ENCODE data around the gene MSI2.
A peak's percentile ranks its signal among the peaks of the same experiment; 100 is the strongest.

MSI2 gene

DNA sequence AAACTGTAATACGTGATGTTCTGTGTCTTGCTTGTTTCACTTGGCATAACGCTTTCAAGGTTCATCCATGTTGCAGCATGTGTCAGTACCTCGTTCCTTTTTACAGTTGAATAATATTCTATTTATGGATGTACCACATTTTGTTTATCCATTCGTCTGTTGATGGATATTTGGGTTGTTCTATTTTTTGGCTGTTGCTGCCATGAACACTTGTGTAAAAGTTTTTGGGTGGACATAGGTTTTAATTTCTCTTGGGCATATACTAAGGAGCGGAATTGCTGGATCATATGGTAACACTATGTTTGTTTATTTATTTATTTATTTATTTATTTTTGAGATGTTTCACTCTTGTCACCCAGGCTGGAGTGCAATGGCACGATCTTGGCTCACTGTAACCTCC, 137.0 kb downstream of the MSI2 start:
- no peak overlapping the region for H2BK120ac ChIP-seq (ENCODE audit: low read depth, low read length)
- no peak overlapping the region for H3K9ac ChIP-seq (ENCODE audit: low read length)
- no peak overlapping the region for H3K18ac ChIP-seq (ENCODE audit: low read length)
- H3K79me1 ChIP-seq (ENCODE audit: low read length) = peaks cover 19% of the 10 kb centered on the region
- H3K4ac ChIP-seq (ENCODE audit: low read depth, low read length) = no peak overlapping the region
- H2AK5ac ChIP-seq (ENCODE audit: low read length) = no peak overlapping the region
- no peak overlapping the region for H4K8ac ChIP-seq (ENCODE audit: low read depth, low read length)
- no peak overlapping the region for H4K5ac ChIP-seq (ENCODE audit: low read length)
- no peak overlapping the region for H3K27ac ChIP-seq (ENCODE audit: low read depth, low read length)
- H2BK15ac ChIP-seq (replicated peaks; ENCODE audit: low read depth) = no peak overlapping the region
- no peak overlapping the region for H2BK5ac ChIP-seq (ENCODE audit: low read length)
- H3K36me3 ChIP-seq (ENCODE audit: control insufficient read depth, insufficient read depth, low read length) = no peaks in the 10 kb centered on the region
- no peak overlapping the region for H3K23ac ChIP-seq (ENCODE audit: low read length)
- no peaks in the 10 kb centered on the region for H3K27me3 ChIP-seq (ENCODE audit: insufficient read depth, low read length, poor library complexity)
- no peak overlapping the region for H3K56ac ChIP-seq (ENCODE audit: low read length)
- peaks cover 16% of the 10 kb centered on the region for H3K4me1 ChIP-seq (ENCODE audit: control insufficient read depth, low read depth, low read length)
- WGBS (ENCODE audit: extremely low coverage, insufficient coverage, low lambda C conversion rate) = no CpG with 5 or more reads among the region's 6 CpGs
- H3K4me2 ChIP-seq (ENCODE audit: low read length) = no peak overlapping the region
- DNase-seq = no peak
- H3K79me2 ChIP-seq (ENCODE audit: control insufficient read depth, insufficient read depth, low read length) = peaks cover 2% of the 10 kb centered on the region
- H3K4me3 ChIP-seq (ENCODE audit: low read length) = no peak overlapping the region

DNA sequence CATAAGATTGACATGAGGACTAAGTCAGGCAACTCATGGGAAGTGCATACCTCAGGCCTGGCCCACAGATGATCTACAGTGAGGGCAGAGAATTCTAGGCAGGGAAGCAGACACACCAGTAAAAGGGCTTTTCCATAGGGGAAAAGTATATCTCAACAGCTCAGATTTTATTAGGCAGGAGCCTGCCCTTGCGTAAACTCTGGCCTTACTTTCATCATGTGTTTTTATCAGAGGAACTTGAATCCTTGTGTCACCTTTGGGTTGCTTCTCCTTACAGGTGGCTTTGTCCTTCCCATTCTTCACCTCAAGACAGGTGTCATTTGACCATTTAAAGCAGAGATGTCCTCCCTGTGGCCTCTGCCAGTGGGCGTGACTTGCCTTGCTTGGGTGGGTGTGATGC, 138.1 kb downstream of the MSI2 start:
- no peak overlapping the region for H4K8ac ChIP-seq (ENCODE audit: low read depth, low read length)
- no peaks in the 10 kb centered on the region for H3K36me3 ChIP-seq (ENCODE audit: control insufficient read depth, insufficient read depth, low read length)
- H3K79me1 ChIP-seq (ENCODE audit: low read length) = peaks cover 19% of the 10 kb centered on the region
- H3K18ac ChIP-seq (ENCODE audit: low read length) = no peak overlapping the region
- H3K4me2 ChIP-seq (ENCODE audit: low read length) = no peak overlapping the region
- H3K27me3 ChIP-seq (ENCODE audit: insufficient read depth, low read length, poor library complexity) = no peaks in the 10 kb centered on the region
- no CpG with 5 or more reads among the region's 2 CpGs for WGBS (ENCODE audit: extremely low coverage, insufficient coverage, low lambda C conversion rate)
- DNase-seq = no peak
- no peak overlapping the region for H4K5ac ChIP-seq (ENCODE audit: low read length)
- H2BK120ac ChIP-seq (ENCODE audit: low read depth, low read length) = no peak overlapping the region
- no peak overlapping the region for H3K4ac ChIP-seq (ENCODE audit: low read depth, low read length)
- no peak overlapping the region for H3K4me3 ChIP-seq (ENCODE audit: low read length)
- H3K27ac ChIP-seq (ENCODE audit: low read depth, low read length) = no peak overlapping the region
- no peak overlapping the region for H3K56ac ChIP-seq (ENCODE audit: low read length)
- peaks cover 16% of the 10 kb centered on the region for H3K4me1 ChIP-seq (ENCODE audit: control insufficient read depth, low read depth, low read length)
- no peak overlapping the region for H3K23ac ChIP-seq (ENCODE audit: low read length)
- H2AK5ac ChIP-seq (ENCODE audit: low read length) = no peak overlapping the region
- no peak overlapping the region for H2BK5ac ChIP-seq (ENCODE audit: low read length)
- H3K79me2 ChIP-seq (ENCODE audit: control insufficient read depth, insufficient read depth, low read length) = peaks cover 2% of the 10 kb centered on the region
- no peak overlapping the region for H2BK15ac ChIP-seq (replicated peaks; ENCODE audit: low read depth)
- no peak overlapping the region for H3K9ac ChIP-seq (ENCODE audit: low read length)

DNA sequence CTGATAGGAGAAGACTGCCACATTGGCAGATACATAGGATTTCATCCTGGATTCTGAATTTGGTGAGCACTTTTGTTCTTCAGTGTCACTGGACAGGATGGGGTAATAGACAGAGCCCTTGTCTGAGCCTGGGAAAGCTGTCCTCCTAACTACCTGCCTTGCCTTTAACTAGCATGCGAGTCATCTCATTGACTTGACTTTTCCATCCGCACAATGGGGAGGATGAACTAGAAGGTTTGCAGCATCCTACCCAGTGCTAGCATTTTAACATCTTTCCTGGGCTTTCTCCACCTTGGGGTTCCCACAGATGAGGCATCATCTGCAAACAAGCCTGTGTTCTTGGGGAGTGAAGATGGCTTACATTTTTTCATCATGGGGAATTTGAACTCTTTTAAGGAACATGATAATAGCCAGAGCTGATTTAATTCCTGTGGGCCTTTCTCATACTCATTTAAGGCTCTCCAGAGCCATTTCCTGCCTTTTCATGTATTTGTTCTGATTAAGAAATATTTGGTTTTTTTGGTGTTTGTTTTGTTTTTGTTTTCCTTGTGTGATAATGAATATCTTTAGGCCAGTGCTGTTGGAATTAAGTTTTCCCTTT, 139.5 kb downstream of the MSI2 start:
- Histone ChIP-seq H3K4ac (ENCODE audit: low read depth, low read length) (no peak overlapping the region), H3K36me3 (ENCODE audit: control insufficient read depth, insufficient read depth, low read length) (no peaks in the 10 kb centered on the region), H4K8ac (ENCODE audit: low read depth, low read length) (no peak overlapping the region), H3K18ac (ENCODE audit: low read length) (no peak overlapping the region), H3K23ac (ENCODE audit: low read length) (no peak overlapping the region), H3K9ac (ENCODE audit: low read length) (no peak overlapping the region), H2BK15ac (replicated peaks; ENCODE audit: low read depth) (no peak overlapping the region), H3K56ac (ENCODE audit: low read length) (no peak overlapping the region), H4K5ac (ENCODE audit: low read length) (no peak overlapping the region), H2AK5ac (ENCODE audit: low read length) (no peak overlapping the region), H3K4me2 (ENCODE audit: low read length) (no peak overlapping the region), H3K79me2 (ENCODE audit: control insufficient read depth, insufficient read depth, low read length) (peaks cover 2% of the 10 kb centered on the region), H3K27me3 (ENCODE audit: insufficient read depth, low read length, poor library complexity) (no peaks in the 10 kb centered on the region), H3K4me1 (ENCODE audit: control insufficient read depth, low read depth, low read length) (peaks cover 11% of the 10 kb centered on the region), H3K79me1 (ENCODE audit: low read length) (peaks cover 19% of the 10 kb centered on the region), H2BK5ac (ENCODE audit: low read length) (no peak overlapping the region), H3K4me3 (ENCODE audit: low read length) (no peak overlapping the region), H2BK120ac (ENCODE audit: low read depth, low read length) (no peak overlapping the region), H3K27ac (ENCODE audit: low read depth, low read length) (no peak overlapping the region)
- no peak for DNase-seq
- no CpG with 5 or more reads among the region's 2 CpGs for WGBS (ENCODE audit: extremely low coverage, insufficient coverage, low lambda C conversion rate)

DNA sequence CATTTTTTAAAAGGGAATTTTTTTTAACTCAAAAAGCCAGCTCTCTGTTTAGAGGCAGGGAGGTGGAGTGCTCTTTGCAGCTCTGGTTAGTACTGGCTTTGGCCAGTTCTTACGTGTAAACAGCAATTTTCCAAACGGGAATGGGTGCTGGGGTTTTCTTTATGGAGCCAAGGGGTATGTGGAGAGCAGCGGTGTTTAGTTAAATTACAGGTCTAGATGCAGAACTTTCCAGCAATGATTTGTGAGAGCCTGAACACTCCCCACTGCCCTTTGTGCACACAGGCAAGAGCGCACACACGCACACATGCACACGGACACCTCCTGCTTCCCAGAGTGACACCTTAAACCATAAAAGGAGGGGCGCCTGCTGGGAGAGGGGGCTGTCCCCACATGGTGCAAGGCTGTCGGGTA, 140.2 kb downstream of the MSI2 start:
- Histone ChIP-seq H2BK15ac (replicated peaks; ENCODE audit: low read depth) (no peak overlapping the region), H3K56ac (ENCODE audit: low read length) (no peak overlapping the region), H3K79me2 (ENCODE audit: control insufficient read depth, insufficient read depth, low read length) (peaks cover 2% of the 10 kb centered on the region), H3K4me3 (ENCODE audit: low read length) (no peak overlapping the region), H3K27ac (ENCODE audit: low read depth, low read length) (no peak overlapping the region), H3K18ac (ENCODE audit: low read length) (no peak overlapping the region), H3K4ac (ENCODE audit: low read depth, low read length) (no peak overlapping the region), H4K8ac (ENCODE audit: low read depth, low read length) (no peak overlapping the region), H2BK5ac (ENCODE audit: low read length) (no peak overlapping the region), H3K79me1 (ENCODE audit: low read length) (peaks cover 15% of the 10 kb centered on the region), H2AK5ac (ENCODE audit: low read length) (no peak overlapping the region), H3K9ac (ENCODE audit: low read length) (no peak overlapping the region), H3K27me3 (ENCODE audit: insufficient read depth, low read length, poor library complexity) (no peaks in the 10 kb centered on the region), H3K23ac (ENCODE audit: low read length) (no peak overlapping the region), H3K36me3 (ENCODE audit: control insufficient read depth, insufficient read depth, low read length) (no peaks in the 10 kb centered on the region), H2BK120ac (ENCODE audit: low read depth, low read length) (no peak overlapping the region), H3K4me1 (ENCODE audit: control insufficient read depth, low read depth, low read length) (peaks cover 5% of the 10 kb centered on the region), H3K4me2 (ENCODE audit: low read length) (no peak overlapping the region), H4K5ac (ENCODE audit: low read length) (no peak overlapping the region)
- WGBS (ENCODE audit: extremely low coverage, insufficient coverage, low lambda C conversion rate) = no CpG with 5 or more reads among the region's 8 CpGs
- DNase-seq = no peak

DNA sequence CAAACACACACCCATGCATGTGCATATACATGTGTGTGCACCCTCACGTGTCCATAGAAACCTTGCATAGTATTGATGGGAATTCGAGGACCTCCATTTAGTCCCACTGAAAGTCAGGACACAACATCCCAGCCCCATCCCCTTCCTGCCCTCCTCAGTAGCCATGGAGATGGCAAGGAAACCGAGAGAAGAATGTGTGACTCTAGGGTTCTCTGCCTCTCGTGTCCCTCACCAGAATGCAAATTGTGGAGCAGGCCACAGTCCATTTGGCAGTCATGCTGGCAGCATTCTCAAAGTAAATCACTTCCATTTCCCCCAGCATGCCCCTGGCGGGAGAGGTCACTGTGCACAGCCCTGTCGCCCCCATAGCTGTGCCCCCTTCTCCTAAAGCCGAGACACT, 141.1 kb downstream of the MSI2 start:
- no peak overlapping the region for H4K5ac ChIP-seq (ENCODE audit: low read length)
- no peaks in the 10 kb centered on the region for H3K36me3 ChIP-seq (ENCODE audit: control insufficient read depth, insufficient read depth, low read length)
- H3K4me3 ChIP-seq (ENCODE audit: low read length) = no peak overlapping the region
- H3K4ac ChIP-seq (ENCODE audit: low read depth, low read length) = no peak overlapping the region
- DNase-seq = peak; percentile 13
- H3K4me1 ChIP-seq (ENCODE audit: control insufficient read depth, low read depth, low read length) = no peaks in the 10 kb centered on the region
- no peak overlapping the region for H3K18ac ChIP-seq (ENCODE audit: low read length)
- H2BK15ac ChIP-seq (replicated peaks; ENCODE audit: low read depth) = no peak overlapping the region
- H2AK5ac ChIP-seq (ENCODE audit: low read length) = no peak overlapping the region
- no peak overlapping the region for H3K27ac ChIP-seq (ENCODE audit: low read depth, low read length)
- H2BK5ac ChIP-seq (ENCODE audit: low read length) = no peak overlapping the region
- H3K56ac ChIP-seq (ENCODE audit: low read length) = no peak overlapping the region
- peaks cover 2% of the 10 kb centered on the region for H3K79me2 ChIP-seq (ENCODE audit: control insufficient read depth, insufficient read depth, low read length)
- no peak overlapping the region for H4K8ac ChIP-seq (ENCODE audit: low read depth, low read length)
- H3K27me3 ChIP-seq (ENCODE audit: insufficient read depth, low read length, poor library complexity) = no peaks in the 10 kb centered on the region
- H3K9ac ChIP-seq (ENCODE audit: low read length) = no peak overlapping the region
- H2BK120ac ChIP-seq (ENCODE audit: low read depth, low read length) = no peak overlapping the region
- H3K4me2 ChIP-seq (ENCODE audit: low read length) = no peak overlapping the region
- no CpG with 5 or more reads among the region's 7 CpGs for WGBS (ENCODE audit: extremely low coverage, insufficient coverage, low lambda C conversion rate)
- H3K23ac ChIP-seq (ENCODE audit: low read length) = no peak overlapping the region
- peaks cover 15% of the 10 kb centered on the region for H3K79me1 ChIP-seq (ENCODE audit: low read length)

DNA sequence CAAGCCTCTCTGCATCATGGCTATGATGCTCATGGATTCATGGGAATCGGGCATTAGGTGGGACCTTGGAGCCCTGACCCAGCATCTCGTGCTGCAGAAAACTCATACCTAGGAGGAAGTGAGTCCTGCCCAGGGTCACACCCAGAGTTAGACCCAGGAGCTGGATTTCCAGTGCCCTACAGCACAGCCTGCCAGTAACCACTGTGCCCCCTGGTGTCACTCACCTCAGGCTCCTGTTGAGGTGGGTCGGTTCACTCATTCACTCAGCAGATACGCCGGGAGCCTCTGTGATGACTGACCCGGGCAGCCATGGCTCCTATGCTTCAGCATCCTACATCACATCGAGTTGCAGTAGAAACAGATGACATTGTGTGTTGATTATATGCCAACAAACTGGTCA, 143.4 kb downstream of the MSI2 start:
- no peaks in the 10 kb centered on the region for H3K27me3 ChIP-seq (ENCODE audit: insufficient read depth, low read length, poor library complexity)
- H4K8ac ChIP-seq (ENCODE audit: low read depth, low read length) = no peak overlapping the region
- no peak overlapping the region for H3K4ac ChIP-seq (ENCODE audit: low read depth, low read length)
- no peak overlapping the region for H3K18ac ChIP-seq (ENCODE audit: low read length)
- H3K56ac ChIP-seq (ENCODE audit: low read length) = no peak overlapping the region
- no peak overlapping the region for H2BK120ac ChIP-seq (ENCODE audit: low read depth, low read length)
- no peak overlapping the region for H3K9ac ChIP-seq (ENCODE audit: low read length)
- H3K36me3 ChIP-seq (ENCODE audit: control insufficient read depth, insufficient read depth, low read length) = no peaks in the 10 kb centered on the region
- peaks cover 2% of the 10 kb centered on the region for H3K79me2 ChIP-seq (ENCODE audit: control insufficient read depth, insufficient read depth, low read length)
- DNase-seq = no peak
- no peak overlapping the region for H2BK5ac ChIP-seq (ENCODE audit: low read length)
- H2BK15ac ChIP-seq (replicated peaks; ENCODE audit: low read depth) = no peak overlapping the region
- WGBS (ENCODE audit: extremely low coverage, insufficient coverage, low lambda C conversion rate) = no CpG with 5 or more reads among the region's 7 CpGs
- H2AK5ac ChIP-seq (ENCODE audit: low read length) = no peak overlapping the region
- H4K5ac ChIP-seq (ENCODE audit: low read length) = no peak overlapping the region
- no peak overlapping the region for H3K23ac ChIP-seq (ENCODE audit: low read length)
- no peak overlapping the region for H3K4me2 ChIP-seq (ENCODE audit: low read length)
- peaks cover 12% of the 10 kb centered on the region for H3K79me1 ChIP-seq (ENCODE audit: low read length)
- no peak overlapping the region for H3K4me3 ChIP-seq (ENCODE audit: low read length)
- no peaks in the 10 kb centered on the region for H3K4me1 ChIP-seq (ENCODE audit: control insufficient read depth, low read depth, low read length)
- H3K27ac ChIP-seq (ENCODE audit: low read depth, low read length) = no peak overlapping the region
